NCI-H524 treated with DMSO at 0.1 percent for 48 hours (cell line): ENCODE measurements around the gene MAD1L1.
"Not testable (repeated sequence)": the region's sequence is repeated elsewhere in the genome, so short reads cannot be mapped to it uniquely, and the experiment has no call there.

Experiments
- DNase-seq: peaks from one replicate; lab custom pipeline; 2025; lab: John Stamatoyannopoulos, UW

MAD1L1 gene

DNA sequence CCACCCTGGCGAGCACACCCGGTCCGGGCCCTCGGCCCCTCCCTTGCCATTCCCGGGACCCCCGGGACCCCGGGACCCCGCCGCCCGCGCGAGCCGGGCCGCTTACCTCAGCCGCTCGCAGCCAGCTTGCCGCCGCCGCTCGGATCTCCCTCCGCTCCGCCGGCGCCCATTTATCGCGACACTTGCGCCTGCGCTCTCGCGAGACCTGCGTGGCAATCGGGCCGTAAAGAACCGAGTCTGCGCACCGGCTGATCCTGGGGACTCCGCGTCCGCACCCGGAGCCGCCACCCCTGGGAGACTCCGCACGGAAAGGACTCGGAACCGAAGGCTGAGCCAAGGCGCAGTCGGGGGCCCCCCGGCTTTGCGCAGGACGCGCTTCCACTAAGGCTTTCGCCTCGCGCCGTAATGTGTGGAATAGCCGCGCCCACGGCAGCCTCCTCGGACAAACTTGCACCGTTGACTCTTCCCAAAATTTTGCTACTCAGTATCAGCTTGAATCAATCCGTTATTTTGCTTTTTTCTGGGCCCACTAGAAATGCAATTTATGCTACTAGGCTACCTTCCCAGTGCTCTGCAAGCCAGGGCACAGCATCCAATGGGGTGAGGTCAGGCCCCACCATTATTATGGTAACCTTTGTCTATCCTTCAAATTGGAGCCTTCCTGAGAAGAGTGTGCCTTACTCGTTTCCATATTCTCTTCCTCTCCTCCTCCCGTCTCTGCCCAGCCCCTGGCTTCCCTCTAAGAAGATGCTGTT lies at the start of gene MAD1L1:
Gene MAD1L1, minus strand, starts transcription at position 180 of the 755 bp plus-strand sequence. CDS start 2,812 bp downstream, outside the sequence.
- peak; percentile 29 for DNase-seq

- no peak for DNase-seq
Observed at GRCh38 chr7:2282185-2282751, 49.5 kb upstream of the MAD1L1 start.

- no peak for DNase-seq
Observed at GRCh38 chr7:2281541-2281940, 48.8 kb upstream of the MAD1L1 start.

- DNase-seq: no peak
Observed at GRCh38 chr7:2280424-2280823, 47.7 kb upstream of the MAD1L1 start.

GRCh38 chr7:2279896-2280295 lies 47.2 kb upstream of the MAD1L1 start:
- DNase-seq: no peak

- DNase-seq: no peak
Observed at GRCh38 chr7:2278026-2278425, 45.3 kb upstream of the MAD1L1 start.

GRCh38 chr7:2276107-2276506 lies 43.4 kb upstream of the MAD1L1 start:
- DNase-seq: no peak

GRCh38 chr7:2275101-2275500 lies 42.4 kb upstream of the MAD1L1 start:
- DNase-seq: no peak

- no peak for DNase-seq
Observed at GRCh38 chr7:2274666-2275065, 41.9 kb upstream of the MAD1L1 start.

DNA sequence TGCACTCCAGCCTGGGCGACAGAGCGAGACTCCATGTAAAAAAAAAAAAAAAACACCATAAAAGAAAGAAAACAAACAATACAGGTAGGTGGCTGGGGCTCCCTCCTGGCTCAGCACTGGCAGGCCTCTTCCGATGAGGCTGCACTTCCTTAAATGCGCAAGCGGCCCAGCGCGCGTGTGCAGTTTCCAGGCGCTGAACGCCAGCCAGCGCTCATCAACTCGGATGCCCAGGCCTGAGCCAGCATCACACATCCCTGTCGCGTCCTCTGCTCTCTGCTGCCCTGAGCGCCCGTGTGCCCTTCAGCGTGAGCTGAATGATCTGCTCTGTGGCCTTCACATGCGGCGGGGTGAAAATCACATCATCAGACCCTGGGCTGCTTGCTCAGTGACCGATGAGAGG lies 41.1 kb upstream of the MAD1L1 start:
- no peak for DNase-seq

GRCh38 chr7:2272031-2272430 lies 39.3 kb upstream of the MAD1L1 start:
- no peak for DNase-seq

DNA sequence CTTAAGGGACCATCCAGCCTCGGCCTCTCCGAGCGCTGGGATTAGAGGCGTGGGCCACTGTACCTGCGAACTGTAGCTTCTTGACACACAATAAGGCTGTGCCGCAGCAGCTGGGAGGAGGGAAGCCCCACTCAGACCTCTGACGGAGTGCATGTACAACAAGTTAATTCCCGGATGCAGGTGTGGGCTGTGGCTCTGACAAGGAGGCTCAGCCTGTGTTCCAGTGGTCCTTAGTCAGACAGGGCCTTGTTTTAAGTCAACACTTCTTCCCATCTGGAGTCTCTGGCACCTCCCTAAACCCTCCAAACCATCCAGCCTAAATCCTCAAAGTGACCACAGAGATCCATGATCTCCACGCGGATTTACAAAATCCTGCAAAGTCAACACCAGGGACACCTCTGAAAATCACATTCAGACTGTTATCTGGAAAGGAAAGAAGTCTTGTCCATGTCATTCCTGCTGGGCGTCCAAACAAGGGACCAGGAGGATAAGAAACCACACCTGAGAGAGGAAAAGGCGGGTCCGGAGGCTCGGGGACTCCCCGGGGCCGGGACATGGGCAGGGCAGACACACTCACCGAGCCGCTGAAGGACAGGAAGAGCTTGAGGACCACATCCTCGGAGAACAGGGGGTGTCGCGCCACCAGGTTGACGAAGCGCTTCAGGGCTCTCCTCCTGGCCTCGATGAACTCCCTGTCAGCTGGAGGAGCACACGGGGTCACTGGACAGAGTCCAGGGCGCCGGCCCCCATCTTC lies 38.7 kb upstream of the MAD1L1 start:
- no peak for DNase-seq

- no peak for DNase-seq
Observed at GRCh38 chr7:2270495-2270894, 37.8 kb upstream of the MAD1L1 start.

DNA sequence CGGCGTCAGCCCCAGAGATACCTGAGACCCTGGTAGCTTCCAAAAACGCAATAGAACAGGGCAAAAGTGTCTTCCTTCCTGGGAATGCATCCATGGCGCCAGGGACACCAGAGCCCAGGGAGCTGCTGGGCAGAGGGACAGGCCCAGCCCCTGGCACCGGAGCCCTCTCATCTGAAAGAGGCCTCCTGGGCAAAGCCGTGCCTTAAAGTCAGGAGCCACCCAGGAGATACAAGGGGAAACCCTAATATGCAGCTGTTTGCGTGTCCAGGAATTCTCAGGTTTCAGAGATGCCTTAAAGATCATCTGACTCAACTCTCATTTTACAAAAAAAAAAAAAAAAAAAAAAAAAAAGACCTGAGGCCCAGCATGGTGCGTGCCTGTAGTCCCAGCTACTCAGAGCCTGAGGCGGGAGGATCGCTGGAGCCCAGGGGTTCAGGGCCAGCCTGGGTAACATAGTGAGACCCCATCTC lies 37.3 kb upstream of the MAD1L1 start:
- DNase-seq: no peak

GRCh38 chr7:2269089-2269990 lies 36.6 kb upstream of the MAD1L1 start:
- DNase-seq: not testable (repeated sequence)

GRCh38 chr7:2266911-2267310 lies 34.2 kb upstream of the MAD1L1 start:
- DNase-seq: peak; percentile 36

DNA sequence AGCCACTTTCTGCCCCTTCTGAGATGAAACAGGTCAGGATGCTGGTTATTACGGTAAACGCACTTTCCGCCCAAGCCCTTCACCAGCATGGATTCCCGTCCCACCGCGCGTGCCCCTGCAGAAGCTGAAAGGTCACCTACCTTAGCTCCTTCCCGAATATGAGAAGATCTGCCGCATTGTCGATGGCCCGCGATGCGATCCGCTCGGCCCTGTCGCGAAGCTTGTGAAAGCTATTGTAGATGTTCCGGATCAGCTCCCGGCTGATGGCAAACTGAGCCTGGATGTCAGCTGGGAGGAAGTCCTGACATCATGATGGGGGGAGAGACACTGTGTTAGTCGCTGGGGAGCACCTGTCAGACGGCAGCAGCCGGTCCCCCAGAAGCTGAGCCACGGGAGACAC lies 31.4 kb upstream of the MAD1L1 start:
- DNase-seq: no peak

- DNase-seq: no peak
Observed at GRCh38 chr7:2263176-2263575, 30.4 kb upstream of the MAD1L1 start.

GRCh38 chr7:2261611-2262010 lies 28.9 kb upstream of the MAD1L1 start:
- no peak for DNase-seq

- no peak for DNase-seq
Observed at GRCh38 chr7:2260820-2261219, 28.1 kb upstream of the MAD1L1 start.

DNA sequence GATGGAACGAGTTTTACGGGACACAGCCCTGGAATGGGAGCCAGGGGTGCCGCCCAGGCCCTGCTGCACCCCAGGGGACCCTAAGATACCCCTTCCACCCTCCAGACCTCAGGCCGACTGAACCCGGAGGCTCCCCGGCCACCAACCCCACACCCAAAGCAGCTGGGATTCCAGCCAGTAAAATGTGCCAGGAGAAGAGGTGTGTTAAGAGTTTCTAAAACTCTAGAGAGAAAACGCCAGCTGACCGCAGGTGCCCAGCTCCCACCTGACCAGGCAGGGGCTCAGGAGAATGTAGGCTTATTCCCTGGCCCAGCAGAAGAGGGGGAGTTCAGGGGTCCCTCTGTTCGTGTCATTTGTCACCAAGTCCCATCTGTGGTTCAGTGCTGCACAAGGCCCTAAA lies 26.7 kb upstream of the MAD1L1 start:
- DNase-seq: no peak
